H9 (cell line): Measurements from ENCODE around the gene RBM19. TPM values are rescaled to one million over a fixed set of nuclear protein-coding genes. Genes with fewer than 3 reads are reported as not detected.

ENCODE experiments used
- DNase-seq: peaks from one replicate; pipeline ENCODE4 v3.0.0-alpha.2; 2017
- H2AFZ ChIP-seq: one replicate; pipeline ENCODE4 v1.6.1; 2013; ENCODE audit warnings: mild to moderate bottlenecking, low read length, control low read depth, moderate library complexity
- H2AK5ac ChIP-seq: 2 replicates; pipeline ENCODE4 v1.6.1; 2013; ENCODE audit warnings: low read length, control low read depth, mixed read lengths; ENCODE audit not compliant: insufficient read length
- H2BK120ac ChIP-seq: one replicate; pipeline ENCODE4 v1.6.1; 2013; ENCODE audit warnings: low read depth, mild to moderate bottlenecking, low read length, control low read depth, inconsistent platforms; ENCODE audit not compliant: poor library complexity, severe bottlenecking
- H2BK12ac ChIP-seq: 2 replicates; pipeline ENCODE4 v1.6.1; 2013; ENCODE audit warnings: low read length, control low read depth, mixed read lengths, low read depth; ENCODE audit not compliant: insufficient read length
- H2BK15ac ChIP-seq: 2 replicates; pipeline ENCODE4 v1.6.1; 2013; ENCODE audit warnings: low read depth, low read length, control low read depth
- H2BK20ac ChIP-seq: one replicate; pipeline ENCODE4 v1.6.1; 2013; ENCODE audit warnings: low read depth, mild to moderate bottlenecking, low read length, control low read depth, inconsistent platforms; ENCODE audit not compliant: poor library complexity, severe bottlenecking
- H2BK5ac ChIP-seq: 2 replicates; pipeline ENCODE4 v1.6.1; 2013; ENCODE audit warnings: low read length, control low read depth, mixed read lengths; ENCODE audit not compliant: insufficient read length
- H3K14ac ChIP-seq: 2 replicates; pipeline ENCODE4 v1.6.1; 2013; ENCODE audit warnings: low read length, control low read depth; ENCODE audit not compliant: insufficient read depth
- H3K18ac ChIP-seq: 2 replicates; pipeline ENCODE4 v1.6.1; 2013; ENCODE audit warnings: low read depth, mild to moderate bottlenecking, mixed read lengths, low read length, control low read depth; ENCODE audit not compliant: insufficient read length
- H3K23ac ChIP-seq: 2 replicates; pipeline ENCODE4 v1.6.1; 2013; ENCODE audit warnings: low read length, control low read depth, mixed read lengths, low read depth; ENCODE audit not compliant: insufficient read length
- H3K23me2 ChIP-seq: 2 replicates; pipeline ENCODE4 v1.6.1; 2013; ENCODE audit warnings: low read depth, mild to moderate bottlenecking, mixed read lengths, low read length, control low read depth; ENCODE audit not compliant: insufficient read length, poor library complexity, severe bottlenecking
- H3K27ac ChIP-seq: 2 replicates; pipeline ENCODE4 v1.5.1; 2013; ENCODE audit warnings: low read length, control low read depth, mixed read lengths, low read depth; ENCODE audit not compliant: insufficient read length
- H3K27me3 ChIP-seq: 2 replicates; pipeline ENCODE4 v1.6.1; 2013; ENCODE audit warnings: low read length, control low read depth, inconsistent platforms; ENCODE audit not compliant: insufficient read depth
- H3K4ac ChIP-seq: 2 replicates; pipeline ENCODE4 v1.6.1; 2013; ENCODE audit warnings: low read depth, mild to moderate bottlenecking, control low read depth, inconsistent platforms, low read length, moderate library complexity
- H3K4me1 ChIP-seq: 2 replicates; pipeline ENCODE4 v1.6.1; 2013; ENCODE audit warnings: low read length, control low read depth, inconsistent platforms; ENCODE audit not compliant: insufficient read depth
- H3K4me2 ChIP-seq: 2 replicates; pipeline ENCODE4 v1.6.1; 2013; ENCODE audit warnings: low read length, control low read depth, mixed read lengths; ENCODE audit not compliant: insufficient read length, insufficient read depth
- H3K56ac ChIP-seq: 2 replicates; pipeline ENCODE4 v1.6.1; 2013; ENCODE audit warnings: low read depth, mild to moderate bottlenecking, mixed read lengths, low read length, control low read depth; ENCODE audit not compliant: insufficient read length
- H3K79me1 ChIP-seq: 2 replicates; pipeline ENCODE4 v1.6.1; 2013; ENCODE audit warnings: low read depth, mild to moderate bottlenecking, moderate library complexity, low read length, control low read depth, inconsistent platforms; ENCODE audit not compliant: insufficient read depth, poor library complexity, severe bottlenecking
- H3K79me2 ChIP-seq: 2 replicates; pipeline ENCODE4 v1.6.1; 2013; ENCODE audit warnings: low read length, control low read depth, inconsistent platforms; ENCODE audit not compliant: insufficient read depth
- H3K9ac ChIP-seq: 2 replicates; pipeline ENCODE4 v1.6.1; 2013; ENCODE audit warnings: low read length, control low read depth, mixed read lengths; ENCODE audit not compliant: insufficient read length; ENCODE audit errors: extremely low read depth
- H3K9me3 ChIP-seq: one replicate; pipeline ENCODE4 v1.6.1; 2013; ENCODE audit warnings: low read depth, low read length, inconsistent platforms; ENCODE audit not compliant: control insufficient read depth
- H3T11ph ChIP-seq: one replicate; pipeline ENCODE4 v1.6.1; 2013; ENCODE audit warnings: mild to moderate bottlenecking, low read length, control low read depth, inconsistent platforms
- H4K20me1 ChIP-seq: one replicate; pipeline ENCODE4 v1.6.1; 2013; ENCODE audit not compliant: control insufficient read depth, insufficient read length, insufficient read depth
- H4K5ac ChIP-seq: 2 replicates; pipeline ENCODE4 v1.6.1; 2013; ENCODE audit warnings: low read depth, mild to moderate bottlenecking, mixed read lengths, low read length, control low read depth; ENCODE audit not compliant: insufficient read length
- H4K8ac ChIP-seq: replicated peaks from 2 replicates; pipeline ENCODE4 v1.6.1; 2013; ENCODE audit warnings: low read length, control low read depth, mixed read lengths, low read depth; ENCODE audit not compliant: insufficient read length
- H4K91ac ChIP-seq: 2 replicates; pipeline ENCODE4 v1.6.1; 2013; ENCODE audit warnings: low read depth, mild to moderate bottlenecking, moderate library complexity, mixed read lengths, low read length, control low read depth; ENCODE audit not compliant: insufficient read length
- H3K27ac Mint-ChIP-seq, 3 experiments: 2 replicates in 2 of 3; 3 replicates in 1 of 3; pipeline ENCODE4 v1.8.0; 2020 to 2021; ENCODE audit warnings: mixed read lengths in 3 of 3, mild to moderate bottlenecking in 1 of 3, moderate library complexity in 1 of 3
- H3K27me3 Mint-ChIP-seq: 2 replicates; pipeline ENCODE4 v1.8.0; 2021; ENCODE audit warnings: low read depth, mild to moderate bottlenecking, moderate library complexity, mixed read lengths
- H3K36me3 Mint-ChIP-seq, 3 experiments: 2 replicates in 2 of 3; 3 replicates in 1 of 3; pipeline ENCODE4 v1.8.0; 2020 to 2021; ENCODE audit warnings: low read depth in 3 of 3, mixed read lengths in 3 of 3; ENCODE audit not compliant: insufficient read depth in 1 of 3
- H3K4me1 Mint-ChIP-seq, 2 experiments: 2 replicates each; pipeline ENCODE4 v1.8.0; 2020; ENCODE audit warnings: mixed read lengths in 2 of 2
- H3K4me3 Mint-ChIP-seq, 2 experiments: 2 replicates in 1 of 2; 3 replicates in 1 of 2; pipeline ENCODE4 v1.8.0; 2020 to 2021; ENCODE audit warnings: mild to moderate bottlenecking in 2 of 2, mixed read lengths in 2 of 2, moderate library complexity in 1 of 2
- H3K9me3 Mint-ChIP-seq, 2 experiments: 2 replicates in 1 of 2; 3 replicates in 1 of 2; pipeline ENCODE4 v1.8.0; 2020; ENCODE audit warnings: mild to moderate bottlenecking in 2 of 2, mixed read lengths in 2 of 2, moderate library complexity in 1 of 2
- WGBS: extraction: QIAGEN DNeasy Blood & Tissue Kit; methylation state at CpG from one replicate; pipeline ENCODE4 v1.1.7; 2013; ENCODE audit warnings: missing lambda C conversion rate, low lambda C conversion rate, mixed read lengths; ENCODE audit not compliant: insufficient read length; ENCODE audit errors: extremely low coverage; 5-methylcytosine and 5-hydroxymethylcytosine counted together
- total RNA-seq: library from RNA; stranded (reverse); gene quantifications from 2 replicates; pipeline ENCODE4 v1.2.1, GENCODE V29; 2021
- TF ChIP-seq, protein P1 (sequence below): fragments of 200-600 bp; sonication (generic); conservative IDR thresholded peaks from 3 replicates; pipeline ENCODE4 v1.8.0; 2021; ENCODE audit warnings: antibody characterized with exemption, mild to moderate bottlenecking

Gene RBM19
- total RNA-seq, 1 experiment from 2014 or later, result 32.2 TPM

DNA sequence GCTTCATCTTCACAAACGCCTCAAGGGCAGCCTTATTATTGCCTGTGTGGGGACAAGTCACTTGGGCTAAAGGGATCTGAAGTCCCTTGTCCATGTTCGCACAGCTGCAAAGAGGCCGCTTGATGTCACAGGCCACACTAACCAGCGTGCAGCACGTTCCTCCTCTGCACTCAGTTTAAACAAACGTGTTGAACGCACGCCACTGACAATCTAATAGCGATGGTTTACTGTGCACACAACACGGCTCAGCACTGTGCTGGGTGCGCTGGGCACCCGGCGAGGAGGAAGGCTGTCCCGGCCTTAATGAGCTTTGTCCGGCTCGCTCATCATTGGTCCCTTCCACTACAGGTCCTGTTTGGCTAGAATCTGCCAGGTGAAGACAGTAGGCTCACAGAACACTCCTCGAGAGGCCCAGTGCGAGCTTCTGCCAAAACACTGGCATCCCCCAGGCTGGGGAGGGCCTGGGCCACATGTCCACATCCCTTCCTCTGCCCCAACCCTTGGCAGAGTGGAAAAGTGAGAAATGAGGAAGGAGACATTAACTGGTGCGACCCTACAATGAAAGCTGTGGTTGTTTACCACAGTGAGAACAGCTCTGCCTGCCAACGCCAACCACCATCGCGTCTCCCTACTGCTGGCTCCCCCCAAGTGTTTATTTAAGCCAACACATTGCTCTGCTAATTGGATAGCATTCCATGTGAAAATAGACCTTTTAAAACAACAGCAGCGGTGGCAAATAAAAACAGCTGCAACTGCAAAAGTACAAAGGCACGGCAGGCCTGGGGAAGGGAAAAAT is 113.2 kb downstream of the RBM19 start:
- H3K36me3 Mint-ChIP-seq, result peaks cover 4 to 24% (median 5%) of the 10 kb centered on the region in 3 experiments; a peak in 5 of 7 replicates
- no peak overlapping the region for H3K4me2 ChIP-seq
- no peaks in the 10 kb centered on the region for H3K27me3 ChIP-seq
- H2AK5ac ChIP-seq, result no peak overlapping the region
- no peaks in the 10 kb centered on the region for H4K20me1 ChIP-seq
- no peak overlapping the region for H3K27ac ChIP-seq
- no peaks in the 10 kb centered on the region for H3K9me3 Mint-ChIP-seq
- no peak overlapping the region for H3K4me3 Mint-ChIP-seq
- DNase-seq, result no peak
- TF ChIP-seq, protein P1, sequence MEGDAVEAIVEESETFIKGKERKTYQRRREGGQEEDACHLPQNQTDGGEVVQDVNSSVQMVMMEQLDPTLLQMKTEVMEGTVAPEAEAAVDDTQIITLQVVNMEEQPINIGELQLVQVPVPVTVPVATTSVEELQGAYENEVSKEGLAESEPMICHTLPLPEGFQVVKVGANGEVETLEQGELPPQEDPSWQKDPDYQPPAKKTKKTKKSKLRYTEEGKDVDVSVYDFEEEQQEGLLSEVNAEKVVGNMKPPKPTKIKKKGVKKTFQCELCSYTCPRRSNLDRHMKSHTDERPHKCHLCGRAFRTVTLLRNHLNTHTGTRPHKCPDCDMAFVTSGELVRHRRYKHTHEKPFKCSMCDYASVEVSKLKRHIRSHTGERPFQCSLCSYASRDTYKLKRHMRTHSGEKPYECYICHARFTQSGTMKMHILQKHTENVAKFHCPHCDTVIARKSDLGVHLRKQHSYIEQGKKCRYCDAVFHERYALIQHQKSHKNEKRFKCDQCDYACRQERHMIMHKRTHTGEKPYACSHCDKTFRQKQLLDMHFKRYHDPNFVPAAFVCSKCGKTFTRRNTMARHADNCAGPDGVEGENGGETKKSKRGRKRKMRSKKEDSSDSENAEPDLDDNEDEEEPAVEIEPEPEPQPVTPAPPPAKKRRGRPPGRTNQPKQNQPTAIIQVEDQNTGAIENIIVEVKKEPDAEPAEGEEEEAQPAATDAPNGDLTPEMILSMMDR, result no peak
- H3K56ac ChIP-seq, result no peak overlapping the region
- no peaks in the 10 kb centered on the region for H3K9me3 ChIP-seq
- H3K9ac ChIP-seq, result no peak overlapping the region
- H4K8ac ChIP-seq, result no peak overlapping the region
- H2BK5ac ChIP-seq, result no peak overlapping the region
- H3K27ac Mint-ChIP-seq, result peak overlapping the region in 2 of 3 experiments; percentile 53 to 72; a peak in 4 of 7 replicates
- H4K5ac ChIP-seq, result no peak overlapping the region
- H2BK15ac ChIP-seq, result no peak overlapping the region
- WGBS, result no CpG with 5 or more reads among the region's 24 CpGs
- no peak overlapping the region for H3K14ac ChIP-seq
- no peaks in the 10 kb centered on the region for H3K4me1 ChIP-seq
- H3T11ph ChIP-seq, result no peak overlapping the region
- no peak overlapping the region for H3K4ac ChIP-seq
- H3K23ac ChIP-seq, result no peak overlapping the region
- H3K27me3 Mint-ChIP-seq, result no peaks in the 10 kb centered on the region
- H3K79me1 ChIP-seq, result no peaks in the 10 kb centered on the region
- H4K91ac ChIP-seq, result no peak overlapping the region
- no peak overlapping the region for H3K18ac ChIP-seq
- no peak overlapping the region for H2AFZ ChIP-seq
- no peak overlapping the region for H2BK120ac ChIP-seq
- H2BK12ac ChIP-seq, result no peak overlapping the region
- H3K4me1 Mint-ChIP-seq, result peaks cover 3 to 18% of the 10 kb centered on the region in 2 experiments; a peak in 3 of 4 replicates
- H3K79me2 ChIP-seq, result no peaks in the 10 kb centered on the region
- no peak overlapping the region for H2BK20ac ChIP-seq
- H3K23me2 ChIP-seq, result no peaks in the 10 kb centered on the region
